Stimulated activated CD8-positive, alpha-beta memory T cell treated with anti-CD3 and anti-CD28 coated beads, Interleukin-4, amount 100 ng/mL, for 4 hours (primary cell): ENCODE data around the gene KRTAP5-3.
"Not testable (repeated sequence)": the region's sequence is repeated elsewhere in the genome, so short reads cannot be mapped to it uniquely, and the experiment has no call there.

Experiments used
- DNase-seq, 2 donors: peaks; one replicate each; pipeline ENCODE4 v3.0.0-alpha.2; 2020; ENCODE audit warnings: low read depth in 2 of 2, low spot score in 1 of 2

The KRTAP5-3 gene, protein sequence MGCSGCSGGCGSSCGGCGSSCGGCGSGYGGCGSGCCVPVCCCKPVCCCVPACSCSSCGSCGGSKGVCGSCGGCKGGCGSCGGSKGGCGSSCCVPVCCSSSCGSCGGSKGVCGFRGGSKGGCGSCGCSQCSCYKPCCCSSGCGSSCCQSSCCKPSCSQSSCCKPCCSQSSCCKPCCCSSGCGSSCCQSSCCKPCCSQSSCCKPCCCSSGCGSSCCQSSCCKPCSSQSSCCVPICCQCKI

DNA sequence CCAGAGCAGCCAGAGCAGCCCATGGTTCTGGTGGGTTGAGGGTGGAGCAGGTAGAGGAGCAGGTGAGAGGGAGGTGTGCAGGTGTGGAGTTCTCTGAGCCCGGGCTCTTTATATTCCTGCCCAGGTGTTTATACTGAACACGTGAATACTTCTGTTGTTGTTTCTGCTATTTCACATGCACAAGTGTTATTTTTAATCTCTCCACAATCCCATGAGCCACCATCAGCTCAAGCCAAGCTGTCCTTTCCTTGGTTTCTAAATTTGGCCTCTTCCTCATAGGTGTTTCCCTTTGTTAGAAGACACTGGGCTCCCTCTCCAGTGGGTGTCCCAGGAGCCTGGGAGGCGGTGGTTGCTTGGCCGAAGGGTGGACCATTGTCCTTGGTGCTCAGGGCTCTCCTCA is at the start of gene KRTAP5-3:
KRTAP5-3 (minus strand) TSS at position 101 of the 400 bp plus-strand sequence; CDS start at position 23, 78 bp downstream.
- DNase-seq: no peak

DNA sequence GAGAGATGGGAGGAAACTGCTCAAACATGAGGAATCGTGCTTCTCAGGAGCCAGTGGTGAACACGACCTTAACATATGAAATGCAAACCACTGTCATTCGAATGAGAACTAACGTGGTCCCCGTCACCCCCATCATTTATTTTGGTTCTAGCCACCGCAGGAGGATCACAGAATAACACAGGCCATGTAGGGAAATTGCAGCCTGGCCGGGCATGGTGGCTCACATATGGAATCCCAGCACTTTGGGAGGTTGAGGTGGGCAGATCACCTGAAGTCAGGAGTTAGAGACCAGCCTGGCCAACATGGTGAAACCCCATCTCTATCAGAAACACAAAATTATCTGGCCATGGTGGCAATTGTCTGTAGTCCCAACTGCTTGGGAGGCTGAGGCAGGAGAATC is 48.4 kb upstream of the KRTAP5-3 start:
- no peak for DNase-seq

DNA sequence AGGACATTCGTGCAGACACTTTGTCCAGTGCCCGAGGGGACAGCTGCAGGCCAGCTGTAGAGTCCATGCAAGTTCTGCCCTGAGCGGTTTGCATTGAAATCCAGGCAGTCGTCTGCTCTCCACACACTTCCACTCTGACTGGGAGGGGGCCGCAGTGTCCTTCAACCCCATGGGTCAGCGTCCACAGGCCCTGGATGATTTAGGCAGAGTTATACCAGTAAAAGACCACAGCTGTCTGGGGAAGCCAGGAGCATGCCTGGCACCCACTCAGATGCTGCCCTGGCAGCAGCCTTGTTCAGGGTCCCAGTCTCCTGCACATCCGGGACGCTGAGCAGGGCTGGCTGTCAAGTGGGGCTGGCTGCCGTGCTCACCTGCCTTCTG is 47.8 kb upstream of the KRTAP5-3 start:
- DNase-seq: no peak

DNA sequence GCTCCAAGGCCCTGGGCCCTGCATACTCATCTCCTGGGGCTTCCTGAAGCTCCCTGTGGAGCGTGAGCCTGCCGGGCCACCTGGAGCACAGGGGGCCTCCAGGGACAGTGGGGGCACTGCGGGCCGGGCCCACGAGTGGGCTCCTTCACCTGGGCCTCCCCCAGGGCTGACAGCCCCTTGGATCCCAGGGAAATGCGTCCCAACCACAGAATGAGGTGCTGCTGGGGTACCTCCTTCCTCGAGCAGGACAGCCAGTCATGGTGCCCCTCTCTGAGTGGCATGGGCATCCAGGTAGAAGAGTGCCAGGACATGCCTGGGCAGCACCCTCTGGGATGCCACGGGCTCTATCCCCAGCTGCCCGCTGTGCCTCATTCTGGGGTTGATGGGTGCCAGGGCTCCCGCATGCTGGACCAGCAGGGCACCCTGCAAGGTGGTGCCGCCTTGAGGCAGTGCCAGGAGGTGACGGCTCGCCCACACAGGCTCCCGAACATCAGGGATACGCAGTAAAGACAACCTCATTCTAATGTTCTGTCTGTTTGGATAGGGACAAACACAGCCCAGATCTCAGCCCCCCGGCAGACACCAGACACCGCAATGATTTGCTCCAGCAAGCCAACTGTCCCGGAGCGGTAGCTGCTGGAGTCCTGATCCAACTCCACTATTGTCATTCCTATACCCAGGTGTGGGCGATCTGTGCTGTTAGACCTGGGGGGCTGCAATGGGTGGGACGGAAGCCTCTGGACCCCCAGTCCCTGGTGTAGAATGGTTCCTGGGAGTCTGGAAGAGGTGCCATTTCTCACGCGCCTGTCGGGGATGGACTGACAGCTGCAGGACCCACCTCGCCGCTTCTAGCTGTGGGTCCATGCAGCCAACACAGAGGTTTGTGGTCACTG is 47.2 kb upstream of the KRTAP5-3 start:
- DNase-seq: no peak

DNA sequence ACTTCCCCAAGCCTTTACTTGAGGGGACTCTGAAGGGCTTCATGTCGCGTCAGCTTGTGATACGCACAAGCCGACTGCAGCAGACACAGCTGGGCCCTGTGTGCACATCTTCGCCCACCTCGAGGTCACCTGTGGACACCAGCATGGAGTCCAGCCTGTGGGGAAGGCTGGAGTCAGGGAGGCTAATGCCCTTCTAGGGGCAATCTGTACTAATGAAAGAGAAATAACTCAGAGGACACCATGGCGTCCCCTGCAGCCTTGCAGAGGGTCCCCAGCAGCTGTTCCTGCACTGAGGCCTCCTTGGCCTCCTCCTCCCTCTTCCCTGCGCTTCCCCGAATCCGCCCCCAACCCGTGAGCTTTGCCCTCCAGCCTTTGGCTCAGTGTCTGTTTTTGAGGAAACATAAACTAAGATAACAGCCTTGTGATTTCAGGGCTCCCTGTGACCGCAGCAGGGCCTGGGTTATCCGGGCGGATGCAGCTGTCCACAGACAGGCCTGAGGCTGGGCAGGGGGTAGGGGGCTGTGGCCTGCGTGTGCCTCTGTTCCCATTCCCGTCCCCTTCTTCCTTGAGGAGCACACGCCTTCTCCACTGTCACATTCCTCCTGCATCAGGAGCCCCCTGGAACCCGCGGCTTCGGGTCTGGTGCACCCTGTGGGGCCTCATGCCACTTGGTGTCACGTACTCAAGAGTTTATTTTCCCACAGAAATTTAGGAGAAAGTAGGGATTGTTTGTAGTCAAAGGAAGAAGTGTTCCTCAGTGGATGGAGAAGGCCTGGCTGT is 46.3 kb upstream of the KRTAP5-3 start:
- DNase-seq: no peak

DNA sequence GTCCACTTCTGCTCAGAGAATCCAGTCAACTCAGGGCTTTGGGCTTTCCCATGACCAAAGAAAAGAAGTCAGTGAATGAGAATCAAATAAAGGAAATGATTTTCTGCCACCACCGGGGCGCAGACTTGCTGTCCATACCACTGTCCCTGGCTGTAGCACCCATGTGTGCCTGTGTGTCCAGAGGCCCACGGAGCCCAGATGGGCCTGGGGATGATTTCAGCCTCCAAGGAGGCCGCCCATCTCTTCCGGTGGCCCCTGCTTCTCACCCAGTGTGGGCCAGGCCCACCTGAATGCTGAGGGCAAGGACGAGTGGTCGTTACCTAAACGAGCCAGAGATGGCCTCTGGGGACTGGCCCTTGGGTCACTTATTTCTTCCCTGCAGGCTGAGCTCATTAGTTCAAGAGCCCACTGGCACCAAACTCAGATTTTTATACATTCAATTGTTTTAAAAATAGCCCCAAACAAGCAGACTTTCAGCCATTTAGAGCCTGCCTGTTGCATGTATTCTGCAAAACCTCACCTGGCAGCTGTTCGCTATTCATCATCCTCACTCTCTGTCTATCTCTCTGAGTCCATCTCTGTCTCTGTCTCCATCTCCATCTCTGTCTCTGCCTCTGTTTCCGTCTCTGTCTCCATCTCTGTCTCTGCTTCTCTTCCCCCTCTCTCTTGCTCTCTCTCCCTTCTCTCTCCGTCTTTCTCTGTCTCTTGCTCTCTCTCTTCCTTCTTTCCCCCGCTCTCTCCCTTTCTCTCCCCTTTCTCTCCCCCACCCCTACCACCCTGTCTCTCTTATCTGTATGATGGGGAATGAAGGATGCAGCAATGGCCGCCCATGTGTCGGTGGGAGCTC is 45.5 kb upstream of the KRTAP5-3 start:
- no peak for DNase-seq

DNA sequence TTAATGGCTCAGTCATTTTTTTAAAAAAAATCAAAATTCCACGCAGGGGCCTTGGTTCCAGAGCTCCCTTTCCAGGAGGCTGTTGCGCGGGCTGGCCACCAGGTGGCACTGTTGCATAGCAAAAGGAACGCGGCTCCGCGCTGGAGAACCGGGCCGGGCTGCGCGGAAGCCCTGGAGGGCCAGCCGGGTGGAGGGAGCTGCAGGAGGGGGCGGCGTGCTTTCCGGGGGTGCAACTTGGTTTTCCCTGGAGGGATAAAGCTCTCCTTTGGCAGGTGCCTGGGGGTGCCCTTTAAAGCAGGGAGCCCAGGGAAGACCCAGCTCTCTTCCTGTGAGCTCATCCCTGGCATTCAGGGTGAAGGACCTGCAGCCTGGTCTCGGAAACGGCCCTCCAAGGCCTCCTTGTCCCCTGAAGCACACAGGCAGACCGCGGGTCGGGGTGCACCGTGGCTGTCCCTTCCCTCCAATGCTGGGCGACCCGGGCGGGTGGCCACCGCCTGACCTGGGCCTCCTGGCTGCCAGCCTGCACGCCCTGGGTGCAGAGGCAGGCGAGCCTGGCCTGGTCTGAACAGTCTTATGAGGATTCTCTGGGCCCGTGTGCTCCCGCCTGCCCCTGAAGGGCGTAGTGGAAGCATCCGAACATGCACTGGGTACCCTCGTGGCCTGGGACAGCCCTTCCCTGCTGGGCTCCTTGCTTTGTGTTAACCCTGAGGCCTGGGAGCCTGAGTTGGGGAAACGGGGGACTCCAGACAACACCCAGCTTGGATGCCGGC is 44.7 kb upstream of the KRTAP5-3 start:
- DNase-seq: peak; percentile 28 to 55

DNA sequence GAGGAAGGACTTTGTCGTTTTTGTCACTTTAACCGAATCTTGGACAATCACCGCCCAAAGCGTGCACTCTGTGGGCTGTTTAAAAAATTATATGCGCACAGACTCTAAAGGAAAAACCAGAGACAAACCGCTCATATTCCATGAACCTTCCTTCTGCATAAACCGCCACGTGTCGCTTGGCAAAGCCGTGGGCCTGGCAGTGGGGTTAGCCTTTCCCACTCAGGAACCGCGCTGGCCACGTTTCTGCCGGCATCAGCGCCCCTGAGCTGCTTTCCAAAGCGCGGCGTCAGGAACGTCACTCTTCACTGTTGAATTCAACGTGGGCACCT is 44.1 kb upstream of the KRTAP5-3 start:
- no peak for DNase-seq

DNA sequence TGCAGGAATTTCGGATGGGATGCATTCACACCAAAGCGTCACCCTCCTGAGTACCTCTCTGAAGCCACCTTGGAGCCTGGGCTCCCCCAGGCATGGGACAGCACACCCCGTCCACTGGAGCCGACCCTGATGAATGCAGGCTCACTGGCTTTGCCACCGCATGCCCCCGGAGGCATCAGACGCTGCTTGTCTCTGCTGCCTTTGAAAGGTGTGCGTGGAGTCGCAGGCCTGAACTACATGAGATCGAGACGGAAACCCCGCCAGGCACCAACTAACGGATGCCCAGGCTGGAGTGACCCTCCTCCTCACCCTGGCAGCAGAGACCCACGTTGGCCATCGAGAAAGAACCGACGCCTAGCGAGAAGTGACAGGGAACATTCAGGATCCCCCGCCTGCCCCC is 43.8 kb upstream of the KRTAP5-3 start:
- no peak for DNase-seq

DNA sequence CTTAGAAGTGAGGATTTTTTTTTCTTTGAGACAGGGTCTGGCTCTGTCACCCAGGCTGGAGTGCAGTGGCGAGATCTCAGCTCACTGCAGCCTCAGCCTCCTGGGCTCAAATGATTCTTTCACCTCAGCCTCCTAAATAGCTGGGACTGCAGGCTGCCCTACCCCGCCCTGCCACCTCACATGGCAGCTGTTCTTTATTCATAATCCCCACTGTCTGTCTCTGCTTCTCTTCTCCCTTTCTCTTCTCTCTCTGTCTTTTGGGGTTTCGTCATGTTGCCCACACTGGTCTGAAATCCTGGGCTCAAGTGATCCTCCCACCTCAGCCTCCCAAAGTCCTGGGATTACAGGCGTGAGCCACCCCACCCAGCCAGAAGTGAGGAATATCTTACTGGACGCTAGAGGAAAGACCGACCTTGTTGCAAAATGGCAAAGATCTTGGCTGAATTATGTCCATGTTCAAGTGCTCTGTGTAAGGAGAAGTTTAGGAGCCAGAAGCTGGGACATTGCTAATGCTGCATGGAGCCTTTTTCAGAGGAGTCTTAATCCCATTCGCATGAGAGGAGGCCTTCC is 43.2 kb upstream of the KRTAP5-3 start:
- DNase-seq: no peak

DNA sequence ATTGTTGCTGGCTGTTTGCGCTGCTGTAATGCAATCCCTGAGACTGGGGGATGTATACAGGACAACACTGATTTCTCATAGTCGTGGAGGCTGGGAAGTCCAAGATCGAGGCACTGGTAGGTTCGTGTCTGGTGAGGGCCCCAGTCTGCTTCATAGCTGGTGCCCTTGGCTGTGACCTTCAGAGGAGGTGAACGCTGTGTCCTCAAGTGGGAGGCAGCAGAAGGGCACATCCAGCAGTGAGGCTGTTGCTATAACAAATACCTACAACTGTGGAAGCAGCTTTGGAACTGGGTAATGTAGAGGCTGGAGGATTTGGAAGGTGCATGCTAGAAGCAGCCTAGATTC is 42.6 kb upstream of the KRTAP5-3 start:
- no peak for DNase-seq

DNA sequence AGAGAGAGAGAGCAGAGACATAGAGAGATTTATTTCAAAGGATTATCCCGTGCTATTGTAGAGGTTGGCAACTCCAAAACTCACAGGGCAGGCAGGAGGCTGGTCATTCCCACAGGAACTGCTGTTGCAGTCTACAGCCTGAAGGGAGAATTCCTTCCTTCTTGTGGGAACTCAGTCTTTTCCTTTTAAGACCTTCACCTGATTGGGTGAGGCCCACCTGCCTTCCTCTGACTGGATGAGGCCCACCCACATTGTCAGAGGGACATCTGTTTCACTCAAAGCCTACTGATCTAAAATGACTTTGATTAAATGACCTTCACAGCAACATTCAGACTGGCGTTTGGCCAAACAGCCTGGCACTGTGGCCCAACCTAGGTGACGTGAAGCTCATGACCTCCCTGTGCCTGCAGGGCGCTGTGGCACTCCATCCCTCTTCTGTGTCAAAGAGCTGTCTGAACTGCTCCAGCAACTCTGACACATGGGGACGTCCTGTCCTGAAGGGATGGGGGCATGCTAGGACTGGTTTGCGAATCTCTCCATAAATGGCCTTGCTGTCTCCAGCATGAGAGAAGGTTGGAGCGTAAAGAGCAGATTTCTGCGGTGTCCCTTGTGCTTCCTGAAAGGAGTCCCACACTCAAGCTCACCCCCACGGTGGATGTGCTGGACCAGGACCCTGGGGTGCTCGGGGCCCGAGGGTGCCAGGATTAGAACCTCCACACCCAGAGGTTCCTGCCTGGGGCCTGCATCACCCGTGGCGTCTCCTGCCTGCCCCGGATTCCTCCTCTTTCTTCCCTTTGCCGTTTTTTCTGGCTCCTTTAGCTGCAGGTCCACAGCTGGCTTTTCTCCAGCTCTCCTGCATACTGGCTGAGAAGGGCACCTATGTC is 42.0 kb upstream of the KRTAP5-3 start:
- DNase-seq: no peak

DNA sequence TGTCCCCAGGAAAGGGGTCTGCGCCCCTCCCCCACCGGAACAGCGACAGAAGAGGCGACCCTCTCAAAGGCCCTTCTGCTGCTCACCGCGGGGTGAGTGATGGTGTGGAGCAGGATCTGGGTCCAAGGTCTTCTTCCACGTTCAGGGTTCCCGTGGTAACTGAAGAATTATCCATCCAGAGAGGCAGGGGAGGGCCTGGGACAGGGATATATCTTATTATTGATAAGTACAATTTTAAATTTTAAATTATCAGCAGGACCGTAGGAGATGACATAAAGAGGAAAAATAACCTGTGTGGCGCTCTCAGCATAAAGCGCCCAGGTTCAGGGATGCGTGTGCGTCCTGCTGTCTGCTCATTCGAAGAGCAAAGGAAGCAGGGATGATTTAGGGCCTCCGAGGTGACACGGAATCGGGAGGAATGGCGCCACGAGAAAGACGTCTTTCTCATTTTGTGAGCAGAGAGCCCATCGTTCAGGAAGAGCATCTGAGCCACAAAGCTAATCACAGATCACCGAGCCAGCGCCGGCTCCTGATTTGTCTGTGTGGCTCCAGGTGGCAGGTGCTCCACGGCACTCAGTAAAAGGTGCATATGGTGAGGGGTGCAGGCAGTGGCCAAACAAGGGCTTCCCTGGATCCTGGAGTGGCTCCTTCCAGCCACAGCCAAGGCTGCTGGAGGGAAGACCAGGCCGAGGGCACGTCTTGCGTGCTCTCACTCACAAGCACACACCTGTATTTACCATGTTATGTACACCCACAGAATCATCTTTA is 40.6 kb upstream of the KRTAP5-3 start:
- DNase-seq: no peak

DNA sequence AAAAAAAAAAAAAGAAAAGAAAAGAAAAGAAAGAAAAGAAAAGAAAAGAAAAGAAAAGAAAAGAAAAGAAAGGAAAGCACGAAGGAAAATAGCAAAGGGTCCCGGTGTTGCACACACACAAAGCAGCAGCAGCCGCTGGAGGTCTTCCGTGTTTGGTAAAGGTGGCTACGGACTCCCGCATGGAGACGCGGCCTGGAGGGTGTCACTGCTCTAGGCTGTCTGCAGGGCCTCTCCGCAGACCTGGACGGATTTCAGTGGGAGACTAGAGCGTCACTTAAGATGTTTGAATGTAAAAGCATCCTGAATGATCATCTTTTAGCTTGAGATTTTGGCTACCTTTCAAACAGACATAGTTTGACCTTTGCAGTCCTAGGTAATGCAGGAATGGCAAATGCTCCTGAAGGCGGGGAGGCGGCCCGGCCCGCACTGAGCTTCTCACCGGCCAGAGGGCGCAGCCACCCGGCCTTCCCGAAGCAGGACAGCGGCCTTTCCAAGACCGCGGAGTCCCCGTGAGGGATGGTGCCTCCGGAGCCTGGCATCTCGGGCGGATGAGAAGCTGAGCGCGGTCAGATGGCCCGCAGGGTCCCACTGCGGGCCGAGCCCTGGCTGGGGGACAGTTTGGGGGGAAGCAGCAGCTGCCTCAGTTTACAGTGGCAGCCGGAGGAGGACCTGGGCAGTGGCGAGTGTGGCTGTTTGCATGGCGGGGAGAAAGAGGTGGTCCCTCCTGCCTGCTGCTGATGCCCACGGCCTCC is 39.8 kb upstream of the KRTAP5-3 start:
- DNase-seq: no peak

DNA sequence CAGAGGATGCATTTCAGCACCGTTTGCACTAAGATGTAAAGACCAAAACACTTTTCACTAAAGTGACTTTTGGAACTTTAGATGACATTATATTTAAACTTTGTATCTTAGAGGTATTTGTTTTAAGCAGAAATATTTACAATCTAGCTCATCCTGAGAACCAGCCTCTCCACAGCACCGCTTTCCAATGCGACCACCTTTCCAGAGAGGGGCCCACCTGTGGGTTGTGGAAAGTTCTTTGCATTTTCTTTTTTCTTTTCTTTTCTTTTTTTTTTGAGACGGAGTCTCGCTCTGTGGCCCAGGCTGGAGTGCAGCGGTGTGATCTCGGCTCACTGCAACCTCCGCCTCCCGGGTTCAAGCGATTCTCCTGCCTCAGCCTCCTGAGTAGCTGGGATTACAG is 38.3 kb upstream of the KRTAP5-3 start:
- not testable (repeated sequence) for DNase-seq

DNA sequence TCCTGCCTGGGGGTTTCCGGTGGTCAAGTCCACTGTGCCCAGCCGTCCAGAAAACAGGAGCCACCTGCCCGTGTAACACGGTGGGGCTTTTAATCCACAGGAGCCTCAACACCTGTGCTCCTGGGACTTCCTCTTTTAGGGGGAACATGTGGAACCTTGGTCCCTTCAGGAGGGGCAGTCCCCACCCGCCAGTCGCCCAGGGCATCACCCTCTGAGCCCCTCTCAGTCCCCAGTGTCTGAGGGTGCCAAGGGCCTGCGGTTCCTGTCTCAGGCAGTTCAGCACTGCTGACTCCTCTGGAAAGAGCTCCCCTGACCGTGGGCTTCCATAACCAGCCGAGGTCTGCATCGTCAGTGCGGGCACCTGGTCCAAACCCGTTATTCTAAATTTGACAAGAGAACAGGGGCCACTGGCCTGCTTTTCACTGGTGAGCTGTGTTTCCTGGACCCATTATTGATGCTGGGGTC is 37.1 kb upstream of the KRTAP5-3 start:
- no peak for DNase-seq

DNA sequence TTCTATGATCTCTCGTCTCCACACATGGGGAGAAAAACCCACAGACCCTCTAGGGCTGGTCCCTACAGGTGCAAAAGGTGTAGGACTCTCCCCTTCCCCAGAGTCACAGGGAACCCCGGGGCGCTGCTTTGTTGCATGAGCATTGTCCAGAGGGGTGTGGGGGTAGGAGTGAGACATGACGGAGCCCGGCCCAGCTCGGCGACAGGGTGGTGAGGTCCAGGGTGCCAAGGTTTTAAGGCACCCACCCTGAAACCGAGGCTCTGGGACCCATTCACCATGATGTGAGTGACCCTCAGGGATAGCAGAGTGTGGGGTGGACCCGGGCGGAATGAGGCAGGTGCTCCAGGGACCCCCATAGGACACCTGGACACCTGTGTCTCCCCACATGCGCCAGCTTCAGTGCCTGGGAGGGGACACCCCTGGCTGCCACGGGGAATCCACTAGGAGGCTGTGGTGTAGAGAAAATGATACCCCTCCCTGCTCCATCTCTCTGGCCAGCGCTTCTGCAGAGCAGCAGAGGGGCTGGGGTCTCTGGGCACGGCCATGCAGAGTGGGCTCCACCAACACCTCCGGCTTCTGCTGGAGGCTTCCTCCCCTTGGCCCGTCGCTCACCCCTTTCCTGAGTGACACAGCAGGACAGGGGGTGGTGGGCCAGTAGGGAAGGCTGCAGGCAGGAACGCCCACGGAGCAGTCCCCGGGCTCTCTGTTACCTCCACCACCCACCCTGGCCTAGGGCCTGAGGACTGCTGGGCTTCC is 36.5 kb upstream of the KRTAP5-3 start:
- no peak for DNase-seq
